Measurements from ENCODE around the gene PPP2R2C. TPM values are rescaled to one million over a fixed set of nuclear protein-coding genes. Genes with fewer than 3 reads are reported as not detected.
A peak's percentile ranks its signal among the peaks of the same experiment; 100 is the strongest.

Gene PPP2R2C
- total RNA-seq, 1 donor from 2014 or later, result 46.9 TPM

DNA sequence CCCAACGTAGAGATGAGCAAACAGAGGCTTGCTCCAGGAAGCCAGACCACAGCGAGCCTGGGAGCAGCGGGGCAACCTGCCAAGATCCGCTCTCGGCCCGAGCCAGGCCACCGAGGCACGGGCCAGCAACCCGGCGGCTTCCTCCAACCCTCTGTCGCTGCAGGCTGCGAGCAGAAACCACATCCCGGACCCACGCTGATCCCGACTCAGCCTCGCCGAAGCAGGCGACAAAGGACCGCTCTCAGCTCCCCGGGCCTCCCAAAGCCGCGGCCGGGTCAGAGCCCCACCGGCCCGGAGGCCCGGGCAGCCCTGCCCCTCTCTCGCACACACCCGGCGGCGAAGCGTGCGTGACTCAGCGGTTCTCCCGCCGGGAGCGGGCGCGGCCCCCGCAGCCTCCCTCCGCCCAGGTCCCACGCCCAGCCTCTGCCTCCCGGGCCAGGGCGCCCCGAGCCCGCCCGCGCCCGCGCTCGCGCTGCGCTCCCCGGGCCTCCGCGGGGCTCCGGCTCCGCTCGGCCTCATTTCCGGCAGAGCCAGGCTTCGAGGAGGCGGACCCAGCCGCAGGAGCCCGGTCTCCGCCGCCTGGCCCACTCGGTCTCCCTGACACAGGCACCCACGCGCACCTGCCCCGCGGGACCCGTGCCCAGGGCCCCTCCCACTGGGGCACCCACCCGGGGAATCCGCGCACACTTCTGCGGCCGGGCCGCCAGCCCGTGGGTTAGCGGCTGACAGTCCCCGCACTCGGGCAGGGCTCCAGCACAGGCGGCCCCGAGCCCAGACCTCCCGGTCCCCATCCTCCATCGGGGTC, 1.7 kb downstream of the PPP2R2C start:
- FAIRE-seq (no peak), DNase-seq (ENCODE audit: low spot score in 2 of 2) (peak; percentile 73 to 76)

DNA sequence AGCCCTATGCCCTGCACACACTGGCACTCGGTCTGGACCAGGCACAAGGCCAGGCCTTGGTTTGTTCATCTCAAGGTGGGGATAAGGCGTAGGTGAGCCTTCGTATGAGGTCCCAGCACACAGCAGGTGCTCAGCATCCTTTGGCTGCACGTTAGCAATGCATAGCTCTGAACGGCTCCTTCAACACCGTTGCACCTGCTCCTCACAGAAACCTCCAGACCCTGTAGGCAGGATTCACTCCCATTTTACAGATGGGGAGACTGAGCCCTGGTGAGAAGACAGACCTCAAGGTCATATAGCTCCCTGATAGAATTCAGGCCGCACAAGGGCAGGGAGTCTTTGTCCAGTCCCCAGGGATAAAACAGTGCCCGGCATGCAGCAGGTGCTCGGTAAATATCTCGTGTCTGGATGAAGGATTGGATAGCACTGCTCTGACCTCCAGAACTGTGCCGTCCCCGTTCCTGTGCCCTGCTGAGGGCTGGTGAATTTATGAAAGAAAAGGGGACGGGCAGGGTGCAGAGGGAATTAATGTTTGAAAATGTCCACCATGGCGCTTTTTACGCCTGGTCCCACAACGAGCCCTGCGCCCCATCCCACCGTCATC, 2.4 kb downstream of the PPP2R2C start:
- DNase-seq (ENCODE audit: low spot score in 2 of 2) (no peak), FAIRE-seq (no peak)

DNA sequence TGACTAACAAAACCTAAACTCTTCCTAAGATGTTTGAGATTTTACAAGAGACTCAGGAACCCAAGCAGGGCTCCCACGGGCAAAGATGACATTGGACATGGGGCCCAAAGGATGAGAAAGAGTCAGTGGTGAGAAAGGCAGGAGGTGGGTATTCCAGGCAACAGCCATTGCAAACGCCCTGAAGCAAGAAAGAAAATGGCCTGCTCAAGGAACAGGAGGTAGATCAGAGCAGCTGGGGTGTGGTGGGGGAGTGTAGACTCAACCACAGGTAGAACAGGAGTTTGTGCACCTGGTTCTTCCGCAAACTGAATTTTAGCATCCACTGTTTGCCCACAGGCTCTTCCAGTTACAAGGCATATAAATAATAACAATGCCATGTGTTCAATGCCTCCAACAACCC, 3.3 kb downstream of the PPP2R2C start:
- DNase-seq (ENCODE audit: low spot score in 2 of 2) (no peak), FAIRE-seq (no peak)

DNA sequence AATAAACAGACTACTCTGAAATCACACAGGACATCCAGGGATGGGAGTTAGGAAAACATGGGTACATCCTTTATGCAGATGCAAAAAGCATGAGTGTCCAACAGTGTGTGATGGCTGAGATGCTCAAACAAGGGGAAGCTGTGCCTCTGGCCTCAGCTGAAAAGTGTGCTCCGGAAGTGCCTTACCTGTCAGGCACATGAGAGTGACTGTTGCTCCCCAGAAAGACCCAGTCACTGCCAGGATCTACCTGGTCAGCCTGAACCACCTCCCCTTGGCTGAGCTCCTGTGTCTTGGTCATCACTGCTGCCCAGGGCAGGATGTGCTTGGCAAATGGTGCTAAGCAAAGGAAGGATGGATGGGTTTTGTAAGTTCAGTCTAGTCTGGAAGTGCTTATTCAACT, 4.0 kb downstream of the PPP2R2C start:
- DNase-seq (ENCODE audit: low spot score in 2 of 2), result no peak
- no peak for FAIRE-seq

DNA sequence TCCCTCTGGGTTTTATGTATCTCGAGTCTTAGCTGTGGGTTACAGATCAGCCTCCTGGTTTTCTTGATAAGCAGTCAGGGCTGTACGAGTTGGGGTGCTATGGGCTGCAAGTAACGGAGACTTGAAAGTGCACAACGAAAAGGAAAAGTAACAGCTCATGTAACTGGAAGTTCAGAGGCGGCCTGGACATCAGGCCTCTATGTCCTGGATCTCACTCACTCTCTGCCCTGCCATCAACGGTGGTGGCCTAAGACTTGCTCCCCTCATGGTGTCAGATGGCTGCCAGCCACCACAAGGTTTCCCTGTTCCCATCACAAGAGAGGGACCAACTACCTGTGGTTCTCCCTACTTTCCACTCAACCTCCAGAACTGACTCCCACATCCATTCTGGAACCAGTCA, 4.8 kb downstream of the PPP2R2C start:
- FAIRE-seq, result no peak
- DNase-seq (ENCODE audit: low spot score in 2 of 2), result no peak

DNA sequence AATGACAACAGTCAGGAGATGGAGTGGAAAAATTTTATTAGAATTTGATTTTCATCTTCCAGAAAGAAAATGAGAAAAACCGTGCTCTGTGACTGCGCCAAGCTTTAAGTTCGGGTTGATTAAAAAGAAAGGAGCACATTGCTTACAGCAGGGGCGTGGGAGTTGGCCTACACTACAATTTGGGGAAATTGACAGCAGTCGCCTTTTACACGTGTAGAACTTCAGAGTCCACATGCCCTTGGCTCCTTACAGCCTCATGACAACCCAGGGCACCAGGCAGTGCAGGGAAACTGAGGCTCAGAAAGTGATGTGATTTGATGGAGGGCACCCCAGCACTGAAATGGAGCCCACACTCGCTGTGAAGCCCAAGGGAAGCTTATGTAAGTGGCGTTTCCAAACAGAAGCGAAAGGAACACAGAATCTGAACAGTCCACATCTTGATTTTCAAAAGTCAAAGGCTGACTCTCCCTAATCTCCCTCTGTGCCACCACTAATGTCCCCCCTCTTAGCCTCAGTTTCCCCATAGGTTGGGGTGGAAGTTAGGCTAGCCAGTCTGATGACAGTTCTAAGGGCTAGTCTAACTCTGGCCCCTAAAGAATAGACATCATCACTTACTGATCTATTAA, 5.5 kb downstream of the PPP2R2C start:
- no peak for FAIRE-seq
- no peak for DNase-seq (ENCODE audit: low spot score in 2 of 2)

DNA sequence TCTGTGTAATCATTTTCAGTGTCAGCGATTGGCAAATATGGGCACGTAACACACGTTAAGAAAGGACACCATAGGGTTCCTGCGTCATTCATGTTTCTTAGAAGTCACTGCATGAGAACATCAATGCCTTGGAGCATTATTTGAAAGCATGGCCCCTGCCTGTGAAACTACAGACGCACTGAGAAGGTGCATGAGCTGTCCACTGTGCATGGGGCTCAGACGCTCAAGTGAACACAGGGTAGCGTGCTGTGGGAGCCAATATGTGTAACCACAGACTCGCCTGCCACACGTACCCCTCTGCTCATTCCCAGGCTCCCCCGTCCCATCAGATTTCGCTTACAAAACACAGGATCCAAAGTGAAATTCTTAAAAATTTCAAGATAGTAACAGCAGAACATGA, 6.5 kb downstream of the PPP2R2C start:
- DNase-seq (ENCODE audit: low spot score in 2 of 2) (no peak), FAIRE-seq (no peak)

DNA sequence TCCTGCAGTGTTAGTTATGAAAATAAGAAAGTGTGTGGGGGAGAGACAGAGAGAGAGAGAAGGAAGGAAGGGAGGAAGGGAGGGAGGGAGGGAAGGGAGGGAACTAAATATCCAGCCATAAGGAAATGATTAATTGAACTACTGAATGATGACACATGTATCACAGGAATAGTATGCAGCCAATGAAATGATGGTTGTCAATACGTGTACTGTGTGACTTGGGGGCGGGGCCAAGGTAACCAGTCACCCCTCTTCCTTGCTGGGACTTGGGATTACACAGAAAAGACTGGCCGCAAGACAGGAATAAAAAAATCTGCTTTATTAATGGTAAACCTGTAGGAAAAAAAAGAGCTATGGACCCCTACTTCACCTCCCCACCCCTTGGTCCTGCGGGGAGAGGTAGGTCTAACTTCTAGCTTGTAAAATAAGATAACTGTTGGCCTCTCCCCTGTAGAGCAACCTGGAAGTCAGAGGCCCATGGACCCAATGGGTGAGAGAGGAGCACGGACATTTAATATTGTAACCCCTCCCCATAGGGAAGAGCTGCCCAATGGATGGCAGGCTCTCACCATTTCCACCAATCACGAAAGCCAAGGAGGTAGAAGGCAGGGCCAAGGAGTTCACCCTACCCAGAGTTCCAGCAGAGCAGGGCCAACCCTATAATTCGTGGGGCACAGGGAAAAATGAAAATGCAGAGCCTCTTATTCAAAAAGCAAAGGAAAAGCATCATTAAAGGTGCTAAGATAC, 7.4 kb downstream of the PPP2R2C start:
- FAIRE-seq (no peak), DNase-seq (ENCODE audit: low spot score in 2 of 2) (peak in 1 of 2 donors; percentile 12)

DNA sequence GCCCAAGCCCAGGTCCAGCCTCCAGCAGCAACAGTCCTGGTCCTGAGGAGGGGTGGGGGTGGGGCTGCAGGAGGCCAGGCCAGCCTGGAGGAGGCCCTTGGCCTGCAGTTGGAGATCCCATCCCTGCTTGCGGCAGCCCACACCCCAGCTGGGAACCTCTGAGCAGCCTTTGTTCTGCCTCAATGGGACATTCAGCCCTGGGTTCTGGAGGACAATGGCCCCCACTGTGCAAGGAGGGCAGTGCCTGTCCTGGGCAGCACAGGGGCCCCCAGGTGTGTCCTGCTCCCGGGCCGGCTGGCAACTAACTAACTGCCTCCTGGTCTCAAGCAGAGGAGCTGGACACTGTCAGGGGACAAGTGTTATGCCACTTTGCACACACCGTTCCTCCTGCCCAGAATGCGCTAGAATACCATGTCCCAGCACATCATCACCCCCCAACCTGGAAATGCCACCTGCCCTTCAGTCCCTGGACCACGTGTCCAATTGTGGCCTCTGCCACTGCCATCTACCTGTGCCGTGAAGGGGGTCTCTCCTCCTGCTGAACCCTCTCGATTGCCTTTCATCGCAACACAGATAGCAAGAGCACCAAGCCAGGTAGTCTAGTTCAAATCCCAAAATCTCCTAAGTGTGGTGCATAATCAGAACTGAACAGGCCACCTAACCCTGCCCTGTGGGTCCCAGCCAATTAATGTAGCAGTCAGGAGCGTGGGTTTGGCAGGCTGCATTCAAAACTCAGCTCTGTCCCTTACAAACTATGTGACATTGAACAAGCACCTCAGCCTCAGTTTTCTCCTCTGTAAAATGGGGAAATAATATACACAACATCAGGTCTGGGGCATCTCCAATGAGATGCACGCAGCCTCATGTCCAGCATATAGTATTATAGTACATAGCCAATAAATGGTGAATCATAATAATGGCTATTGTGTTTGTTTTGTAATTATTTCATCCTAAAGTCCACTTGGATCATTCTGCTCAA, 8.8 kb downstream of the PPP2R2C start:
- no peak for FAIRE-seq

DNA sequence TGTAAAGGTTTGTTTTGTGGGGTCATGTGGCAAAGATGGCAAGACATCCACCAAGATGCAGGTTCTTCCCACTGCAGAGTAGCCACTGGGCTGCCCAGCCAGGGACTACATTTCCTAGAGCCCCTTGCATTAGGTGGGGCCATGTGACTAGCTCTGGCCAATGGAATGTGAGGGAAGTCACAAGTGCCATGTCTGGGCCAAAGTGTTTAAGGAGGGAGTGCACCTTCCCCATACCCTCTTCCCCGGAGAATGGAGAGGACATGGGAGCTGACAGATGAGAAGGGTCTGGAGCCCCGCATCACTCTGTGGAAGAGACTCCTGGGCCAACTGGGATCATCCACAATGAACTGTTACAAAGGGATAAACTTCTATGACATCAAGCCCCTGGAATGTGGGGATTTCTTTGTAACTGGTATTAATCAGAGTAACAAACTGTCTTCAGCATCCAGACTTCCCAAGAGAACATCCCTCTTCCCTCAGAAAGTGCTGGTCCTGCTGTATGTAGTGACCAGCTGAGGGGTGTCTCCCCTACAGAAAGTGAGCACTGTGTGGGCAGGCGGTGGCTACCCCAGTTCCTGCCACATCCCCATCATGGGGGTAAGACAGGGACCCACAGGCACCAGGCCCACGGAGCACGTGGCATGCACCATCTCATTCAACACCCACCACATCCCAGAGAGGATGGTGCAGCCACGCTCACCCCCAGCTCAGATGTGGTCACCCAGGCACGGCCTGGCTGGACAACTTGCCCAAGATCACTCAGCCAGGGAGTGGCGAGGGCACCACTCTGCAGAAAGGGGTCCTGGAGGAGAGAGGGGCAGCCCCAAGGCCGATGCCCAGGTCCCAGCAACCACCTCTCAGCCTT, 10.9 kb downstream of the PPP2R2C start:
- DNase-seq (ENCODE audit: low spot score in 2 of 2) (no peak), FAIRE-seq (no peak)

More for the DNA sequence above, 8.8 kb downstream of the PPP2R2C start:
- DNase-seq (ENCODE audit: low spot score in 2 of 2), result peak in 1 of 2 donors; percentile 60

DNA sequence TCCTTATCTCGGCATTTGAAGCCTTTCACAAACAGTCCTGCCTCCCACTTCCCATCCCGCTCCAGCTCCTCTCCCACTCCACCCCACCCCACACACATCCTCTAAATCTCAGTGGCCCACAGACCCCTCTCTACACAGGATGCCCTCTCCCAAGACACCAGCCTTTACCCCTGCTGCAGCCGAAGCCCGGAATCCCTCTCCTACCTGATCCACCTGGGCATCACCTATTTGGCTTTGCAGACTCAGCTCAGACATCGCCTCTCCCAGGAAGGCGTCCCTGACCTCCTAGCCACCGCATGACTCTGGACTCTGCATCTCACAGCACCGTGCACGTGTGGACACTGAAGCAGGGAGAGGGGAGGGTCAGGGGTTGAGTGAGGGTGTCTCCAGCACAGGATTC, 11.5 kb downstream of the PPP2R2C start:
- FAIRE-seq (no peak), DNase-seq (ENCODE audit: low spot score in 2 of 2) (no peak)

DNA sequence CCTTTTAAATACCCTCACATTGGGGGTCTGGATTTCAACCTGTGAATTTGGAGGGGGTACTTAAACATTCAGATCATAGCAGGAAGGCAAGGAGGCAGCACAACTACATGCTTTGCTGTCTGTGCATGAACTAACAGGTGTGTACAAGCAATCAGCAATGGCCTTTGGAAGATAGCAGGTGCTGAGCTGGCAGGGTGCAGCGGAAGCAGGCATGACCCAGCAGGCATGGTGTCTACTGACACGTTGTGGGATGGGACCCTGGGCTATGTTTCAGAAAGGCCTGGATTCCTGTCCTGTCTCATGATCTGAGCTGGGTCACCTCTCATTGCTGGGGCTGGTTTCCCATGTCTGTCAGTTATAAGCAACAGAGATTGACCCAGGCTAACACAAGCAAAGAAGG, 13.9 kb downstream of the PPP2R2C start:
- no peak for FAIRE-seq
- no peak for DNase-seq (ENCODE audit: low spot score in 2 of 2)

DNA sequence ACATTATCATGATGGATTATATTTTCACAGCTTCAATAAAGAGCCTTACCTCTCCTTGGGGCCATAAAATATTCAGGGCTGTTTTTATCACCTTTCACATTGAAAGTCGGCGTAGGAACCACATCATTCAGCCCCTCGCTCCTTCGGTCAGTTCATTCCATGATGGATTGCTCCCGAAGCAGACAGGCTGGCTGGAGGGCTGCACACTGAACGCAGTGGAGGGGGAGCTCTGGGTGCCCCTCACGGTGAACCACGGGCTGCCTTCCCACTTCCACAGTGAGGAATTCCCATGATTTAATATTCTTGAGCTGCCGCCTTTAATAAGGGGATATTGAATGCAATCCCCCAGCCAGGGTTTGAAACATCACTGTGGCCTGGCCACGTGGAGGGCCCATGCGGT, 16.0 kb downstream of the PPP2R2C start:
- FAIRE-seq, result no peak
- DNase-seq (ENCODE audit: low spot score in 2 of 2), result no peak

DNA sequence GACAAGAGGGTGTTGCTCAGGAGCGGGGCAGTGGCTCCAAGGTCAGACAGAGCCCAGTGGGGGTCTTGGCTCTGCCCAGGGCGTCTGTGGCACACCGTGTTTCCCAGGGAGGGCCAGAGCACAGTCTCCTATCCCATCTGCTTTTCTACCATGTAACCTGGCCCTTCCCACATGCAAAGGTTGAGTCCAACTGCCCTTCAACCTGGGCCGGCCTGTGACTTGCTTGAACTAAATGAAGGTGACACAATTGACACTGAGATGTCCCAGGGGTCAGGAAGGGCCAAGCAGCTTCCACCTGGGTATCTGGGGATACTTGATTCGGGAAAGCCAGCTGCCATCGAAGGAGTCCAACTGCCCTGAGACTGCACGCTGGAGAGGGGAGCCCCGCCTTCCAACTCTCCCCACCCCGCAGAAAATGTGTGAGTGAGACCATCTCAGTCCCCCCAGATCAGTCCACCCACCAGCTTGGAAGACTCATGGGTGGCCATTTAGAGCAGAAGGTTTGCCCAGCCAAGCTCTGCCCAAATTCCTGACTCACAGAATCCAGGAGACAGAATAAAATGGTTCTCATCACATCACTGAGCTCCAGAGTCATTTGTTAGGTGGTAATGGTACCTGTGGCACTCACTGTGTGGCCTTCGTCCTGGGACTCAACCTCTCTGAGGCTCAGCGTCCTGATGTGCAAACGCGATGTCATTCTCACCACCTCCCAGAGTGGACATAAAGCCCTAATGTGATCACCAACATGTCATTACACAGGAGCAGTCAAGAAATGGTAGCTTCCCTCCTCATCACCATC, 18.1 kb downstream of the PPP2R2C start:
- DNase-seq (ENCODE audit: low spot score in 2 of 2), result no peak
- no peak for FAIRE-seq

DNA sequence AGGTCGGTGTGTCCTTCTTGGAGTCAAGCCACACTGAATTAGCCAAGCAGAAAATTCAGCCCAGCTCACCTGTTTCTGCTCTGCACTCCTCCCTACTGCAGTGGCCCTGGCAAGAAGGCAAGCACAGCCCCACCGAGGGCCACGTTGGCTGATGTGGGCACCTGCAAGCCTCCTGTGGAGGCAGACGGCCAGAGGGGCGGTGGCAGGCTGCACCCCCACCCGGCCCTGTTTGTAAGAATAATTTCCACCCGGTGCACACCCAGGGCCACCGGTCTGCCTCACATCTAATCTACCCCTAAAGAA, 18.8 kb downstream of the PPP2R2C start:
- no peak for FAIRE-seq
- DNase-seq (ENCODE audit: low spot score in 2 of 2), result no peak

DNA sequence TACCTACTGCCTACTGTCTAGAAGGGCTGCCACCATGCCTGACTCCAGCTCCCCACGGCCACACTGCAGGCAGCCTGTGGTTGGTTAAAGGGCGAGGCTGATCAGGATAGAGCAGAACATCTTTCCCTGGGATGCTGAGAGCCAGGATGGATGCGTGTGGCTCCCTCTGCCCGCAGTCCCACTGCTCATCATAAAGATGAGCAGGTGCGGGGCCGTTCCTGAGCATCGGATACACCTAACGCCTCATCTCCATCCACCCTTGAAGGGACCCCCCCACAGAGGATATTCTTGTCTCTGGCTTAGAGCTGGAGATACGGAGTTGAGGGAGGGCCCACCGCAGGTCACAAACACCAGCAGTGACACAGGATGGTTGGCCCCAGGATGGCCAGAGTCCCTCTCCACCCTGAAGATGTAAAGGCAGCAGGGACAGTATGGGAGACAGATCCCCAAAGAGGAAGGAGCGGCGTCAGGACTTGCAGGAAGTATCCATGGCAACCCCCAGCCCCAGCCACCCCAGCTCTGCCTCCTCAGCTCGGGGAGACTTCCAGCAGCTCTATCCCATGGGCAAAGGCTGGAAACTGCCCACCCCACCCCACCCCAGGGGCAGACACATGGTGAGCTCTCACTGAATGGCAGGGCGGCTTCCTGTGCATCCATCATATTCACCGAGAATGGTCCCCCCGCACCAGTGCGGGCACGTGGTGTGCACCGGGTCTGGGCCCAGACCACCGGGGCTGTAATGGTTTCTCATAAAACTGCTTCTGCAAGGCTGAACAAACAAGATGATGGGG, 19.3 kb downstream of the PPP2R2C start:
- DNase-seq (ENCODE audit: low spot score in 2 of 2), result no peak
- FAIRE-seq, result no peak

DNA sequence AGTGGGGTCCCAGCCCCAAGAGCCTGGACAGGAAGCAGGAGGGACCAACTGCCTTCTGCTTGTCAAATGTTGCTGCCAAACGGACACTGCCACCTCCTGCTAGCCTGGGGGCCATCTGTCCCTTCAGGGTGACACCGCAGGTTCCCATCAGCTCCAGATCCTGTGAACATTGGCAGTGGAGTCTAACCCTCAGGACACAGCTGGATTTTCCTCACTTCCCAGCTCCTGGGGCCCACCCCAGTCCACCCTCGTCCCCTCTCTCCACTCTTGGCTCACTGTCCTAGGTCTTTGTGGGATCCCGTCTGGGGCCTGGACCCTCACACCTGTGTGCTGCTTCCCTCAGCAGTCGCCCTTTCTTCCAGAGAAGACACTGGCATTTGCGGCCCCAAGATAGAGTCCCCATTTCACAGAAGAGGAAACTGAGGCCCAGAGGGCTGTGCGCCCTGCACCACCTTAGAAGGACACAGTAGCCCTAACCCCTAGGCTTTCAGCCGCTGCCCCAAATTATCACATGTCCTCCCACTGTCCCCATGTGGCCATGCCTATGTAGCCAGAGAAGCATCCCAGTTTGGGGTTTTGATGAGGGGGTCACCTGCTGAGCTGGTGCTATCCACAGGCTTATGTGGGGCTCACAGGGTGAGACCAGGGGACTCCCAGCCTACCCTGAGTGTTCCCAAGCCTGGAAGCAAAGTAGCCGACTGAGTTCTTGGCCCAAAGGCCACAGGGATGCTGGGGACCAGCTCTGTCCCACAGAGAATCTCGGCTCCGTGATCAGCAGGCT, 20.1 kb downstream of the PPP2R2C start:
- FAIRE-seq, result no peak
- DNase-seq (ENCODE audit: low spot score in 2 of 2), result no peak
